Activated CD4-positive, alpha-beta T cell treated with anti-CD3 and anti-CD28 coated beads, Interleukin-2, amount 50 U/mL, for 1 hour (primary cell): ENCODE results near the gene SLC5A3.

ENCODE experiments used
- DNase-seq: peaks from one replicate; pipeline ENCODE4 v3.0.0-alpha.2; 2020

SLC5A3 gene

DNA sequence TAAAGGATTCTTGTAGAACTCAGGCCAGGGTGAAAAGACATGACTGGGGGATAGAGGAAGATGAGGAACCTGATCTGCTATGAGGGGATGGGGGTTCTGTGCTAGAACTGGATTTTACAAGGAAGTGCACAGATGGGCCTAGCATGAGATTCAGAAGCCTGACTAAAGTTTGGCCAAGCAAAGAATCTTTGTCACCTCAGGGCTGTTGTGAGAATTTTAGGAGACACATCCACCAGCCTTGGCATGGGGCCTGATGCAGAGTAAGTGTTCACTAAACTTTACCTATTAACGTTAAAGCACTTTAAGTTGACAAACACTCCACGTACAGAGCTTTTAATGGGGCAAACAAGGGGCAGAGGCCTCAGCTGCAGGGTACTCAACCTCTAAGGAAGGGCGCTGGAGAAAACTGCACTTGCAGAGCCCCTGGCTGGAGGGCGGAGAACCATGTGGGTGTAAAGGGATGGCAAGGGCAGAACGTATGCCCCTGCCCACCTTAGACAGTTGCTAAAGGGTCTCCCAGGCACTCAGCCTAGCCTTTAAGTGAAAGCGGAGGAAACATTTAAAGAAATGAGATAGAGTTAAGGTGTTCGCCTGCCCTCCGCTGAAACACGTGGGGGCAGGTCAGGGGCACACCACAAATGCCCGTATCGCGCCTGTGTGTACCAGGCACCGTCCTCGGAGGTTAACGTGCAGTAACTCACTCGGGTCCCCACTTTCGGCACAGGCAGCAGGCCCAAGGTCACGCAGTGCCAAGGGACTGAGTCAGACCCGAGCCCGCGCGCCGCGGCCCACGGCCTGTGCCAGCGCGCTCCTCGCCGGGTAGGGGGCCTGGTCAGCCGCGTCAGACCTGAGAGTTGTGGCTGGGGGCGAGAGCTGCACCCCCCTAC lies 990 bp upstream of the SLC5A3 start:
- DNase-seq: no peak

DNA sequence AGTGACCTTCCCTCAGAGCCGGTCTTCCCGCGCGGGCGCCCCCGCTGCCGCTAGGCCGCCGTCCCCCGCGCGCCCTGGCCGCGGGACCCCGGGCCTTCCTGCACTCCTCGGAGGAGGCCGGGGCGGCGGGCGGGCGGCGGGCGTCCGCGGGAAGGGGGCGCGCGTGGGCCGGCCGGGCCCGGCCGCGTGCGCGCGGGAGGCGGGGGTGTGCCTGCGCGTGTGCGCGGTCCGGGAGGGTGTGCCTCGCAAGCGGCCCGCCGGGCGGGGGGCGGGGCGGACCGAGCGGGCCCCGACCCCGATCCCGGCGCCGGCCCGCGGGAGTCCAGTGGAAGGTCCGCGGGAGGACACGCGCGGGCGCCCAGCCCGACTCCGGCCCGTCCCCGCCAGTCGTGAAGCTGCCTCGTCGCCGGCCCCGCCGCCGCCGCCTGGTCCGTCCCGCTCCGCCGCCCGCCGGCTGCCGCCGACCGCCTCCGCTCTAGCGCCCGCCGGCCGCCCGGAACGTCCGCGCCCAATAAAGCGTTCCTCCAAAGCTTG lies 438 bp downstream of the SLC5A3 start:
- DNase-seq: peak; percentile 38

- DNase-seq: no peak
These were observed 1.1 kb downstream of the SLC5A3 start for GRCh38 chr21:34074283-34075090.

GRCh38 chr21:34075091-34075425 lies 1.7 kb downstream of the SLC5A3 start:
- no peak for DNase-seq

DNA sequence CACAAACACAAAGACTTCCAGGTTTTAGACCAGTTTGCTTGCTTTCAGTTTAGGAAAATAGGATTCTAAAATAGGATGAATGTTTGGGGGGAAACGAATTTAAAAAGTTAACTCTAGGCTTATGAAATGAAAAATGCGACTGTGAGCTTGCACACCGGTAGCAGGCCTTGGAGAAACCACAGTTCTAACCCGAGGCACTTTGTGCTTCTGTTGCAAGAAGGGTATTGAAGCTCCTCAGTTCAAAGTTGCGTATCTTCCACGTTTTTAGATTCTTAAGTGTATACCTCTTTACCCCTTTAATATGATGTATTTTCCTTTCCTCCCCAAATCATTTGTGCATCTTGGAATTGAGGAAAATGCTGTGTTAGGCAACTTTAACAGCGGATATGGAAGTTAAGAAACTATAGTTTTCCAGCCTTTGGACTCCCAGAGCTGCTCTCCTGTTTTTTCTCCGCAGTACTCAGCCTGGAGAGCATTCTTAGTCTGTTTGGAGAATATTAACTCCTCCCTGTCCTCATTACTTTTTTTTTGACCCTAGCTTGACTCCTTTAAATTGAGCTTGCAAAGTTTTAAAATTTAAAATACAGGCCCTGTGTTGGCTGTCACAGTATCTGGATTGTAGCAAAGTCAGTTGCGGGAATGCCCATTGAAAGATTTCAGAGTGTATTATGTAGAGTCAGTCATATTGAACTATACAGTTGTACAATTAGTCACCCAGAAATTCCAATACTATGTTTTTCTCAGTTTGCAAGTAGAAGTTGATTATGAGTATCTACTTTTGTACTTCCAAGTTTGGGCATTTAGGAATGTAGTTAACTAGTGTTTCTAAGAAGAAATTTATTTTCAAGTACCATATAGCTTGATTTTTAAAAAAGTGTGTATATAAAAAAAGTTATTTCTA lies 2.6 kb downstream of the SLC5A3 start:
- DNase-seq: no peak

- DNase-seq: no peak
These were observed 3.5 kb downstream of the SLC5A3 start for GRCh38 chr21:34076835-34077234.

DNA sequence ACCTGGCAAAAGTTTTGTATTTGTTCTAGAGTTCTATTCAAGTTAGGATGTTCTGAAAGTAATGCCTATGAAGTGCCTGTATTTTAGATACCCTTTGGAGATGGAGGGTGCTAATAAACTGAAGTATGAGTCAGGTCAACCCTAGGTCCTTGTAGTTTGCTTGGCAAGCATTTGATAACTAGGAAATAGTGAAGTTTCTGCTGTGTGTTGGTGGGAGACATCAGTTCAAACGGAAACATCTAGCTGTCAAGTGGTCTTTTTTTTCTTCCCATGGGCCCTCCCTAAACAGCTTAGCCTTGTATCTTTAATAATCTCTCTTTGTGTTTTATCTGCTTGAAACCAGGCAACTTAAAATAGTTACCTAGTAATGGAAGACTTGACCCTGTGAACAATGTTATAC lies 4.5 kb downstream of the SLC5A3 start:
- no peak for DNase-seq

GRCh38 chr21:34078915-34079314 lies 5.5 kb downstream of the SLC5A3 start:
- DNase-seq: peak; percentile 25

DNA sequence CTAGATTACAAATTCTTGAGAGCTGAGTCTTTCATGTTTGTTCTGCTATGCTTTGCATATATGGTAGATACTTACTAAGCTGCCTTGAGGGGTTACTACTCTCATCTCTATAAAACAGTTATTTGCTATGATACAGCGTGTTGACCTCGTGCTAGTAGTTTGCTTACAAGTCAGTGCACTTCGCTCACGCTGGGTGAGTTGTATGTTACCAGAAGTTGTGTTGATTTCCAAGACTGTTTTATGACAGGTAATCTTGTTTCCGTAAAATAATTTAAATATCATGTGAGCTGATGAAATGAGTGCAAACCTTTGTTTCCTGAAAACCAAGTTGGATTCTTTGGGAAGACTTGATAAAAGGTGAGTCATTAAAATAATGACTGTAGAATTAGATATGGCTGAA lies 7.3 kb downstream of the SLC5A3 start:
- DNase-seq: no peak

GRCh38 chr21:34082769-34083168 lies 9.4 kb downstream of the SLC5A3 start:
- DNase-seq: no peak

- DNase-seq: no peak
These were observed 10.0 kb downstream of the SLC5A3 start for GRCh38 chr21:34083357-34083756.

DNA sequence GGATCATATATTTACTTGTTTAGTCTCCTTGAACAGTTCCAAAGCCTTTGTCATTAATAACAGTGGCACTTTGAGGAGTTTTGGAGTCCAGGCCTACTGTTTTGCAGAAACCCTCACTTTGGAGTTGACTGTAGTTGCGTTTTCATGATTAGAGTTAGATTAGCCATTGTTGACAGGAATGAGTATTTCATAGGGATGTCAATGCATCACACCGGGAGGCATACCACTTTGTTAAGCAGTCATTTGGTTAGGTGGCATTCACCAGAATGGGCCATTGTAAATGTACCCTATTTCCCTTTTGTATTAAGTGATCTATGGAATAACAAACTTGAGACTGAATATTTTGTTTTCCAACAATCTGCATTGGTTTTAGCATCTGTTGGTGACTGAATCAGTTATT lies 11.8 kb downstream of the SLC5A3 start:
- DNase-seq: no peak

DNA sequence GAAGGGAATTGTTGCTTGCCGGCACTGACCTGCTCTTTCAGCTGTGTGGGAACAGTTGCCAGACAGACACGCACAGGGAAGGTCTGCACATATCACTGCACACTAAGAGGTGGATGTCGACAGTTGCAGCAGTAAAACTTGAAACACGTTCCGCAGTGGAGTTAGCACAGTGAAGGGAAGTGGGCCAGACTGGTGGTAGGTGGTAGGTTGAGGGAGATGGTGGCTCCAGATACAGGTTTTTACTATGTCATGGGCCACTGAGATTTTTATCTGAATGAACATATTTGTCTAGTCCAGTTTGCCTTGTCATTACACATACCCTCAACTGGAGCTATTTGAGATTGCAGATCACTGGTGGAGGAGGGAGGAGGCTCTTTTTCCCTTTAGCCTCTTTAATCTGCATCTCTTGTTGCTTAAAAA lies 13.5 kb downstream of the SLC5A3 start:
- no peak for DNase-seq

GRCh38 chr21:34088752-34089151 lies 15.4 kb downstream of the SLC5A3 start:
- DNase-seq: no peak

GRCh38 chr21:34091032-34091431 lies 17.7 kb downstream of the SLC5A3 start:
- DNase-seq: no peak

- no peak for DNase-seq
These were observed 18.2 kb downstream of the SLC5A3 start for GRCh38 chr21:34091607-34092006.

DNA sequence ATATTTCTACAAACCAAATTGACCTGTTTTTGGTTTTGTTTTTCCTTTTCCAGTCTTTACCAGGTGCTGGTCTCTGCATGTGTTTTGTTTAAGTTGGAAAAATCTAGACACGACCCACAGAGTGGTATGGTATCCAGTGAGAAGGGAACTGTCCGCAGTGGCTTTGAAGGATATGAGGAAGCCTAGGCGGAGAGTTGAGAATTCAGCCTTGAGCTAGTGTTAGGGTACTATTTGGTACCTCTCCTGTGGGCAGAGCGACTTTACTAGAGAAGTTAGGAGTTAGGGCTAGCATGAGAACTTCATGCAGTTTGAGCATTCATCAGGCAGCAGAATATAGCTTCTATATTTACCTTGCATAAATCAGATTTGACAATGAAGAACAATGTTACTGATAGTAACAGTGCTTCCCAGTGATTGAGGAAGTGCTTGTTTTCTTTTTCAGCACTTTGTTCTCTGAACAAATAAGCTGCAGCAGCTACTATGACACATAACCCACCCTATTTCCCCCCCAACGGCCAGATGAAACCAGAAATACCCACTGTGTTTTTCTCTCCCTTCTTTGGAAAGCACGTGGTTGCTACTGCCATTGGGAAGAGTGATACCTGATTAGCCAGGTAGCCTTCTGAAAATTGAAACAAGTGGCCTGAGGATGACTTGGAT lies 19.0 kb downstream of the SLC5A3 start:
- DNase-seq: no peak

- no peak for DNase-seq
These were observed 19.7 kb downstream of the SLC5A3 start for GRCh38 chr21:34093083-34093482.

DNA sequence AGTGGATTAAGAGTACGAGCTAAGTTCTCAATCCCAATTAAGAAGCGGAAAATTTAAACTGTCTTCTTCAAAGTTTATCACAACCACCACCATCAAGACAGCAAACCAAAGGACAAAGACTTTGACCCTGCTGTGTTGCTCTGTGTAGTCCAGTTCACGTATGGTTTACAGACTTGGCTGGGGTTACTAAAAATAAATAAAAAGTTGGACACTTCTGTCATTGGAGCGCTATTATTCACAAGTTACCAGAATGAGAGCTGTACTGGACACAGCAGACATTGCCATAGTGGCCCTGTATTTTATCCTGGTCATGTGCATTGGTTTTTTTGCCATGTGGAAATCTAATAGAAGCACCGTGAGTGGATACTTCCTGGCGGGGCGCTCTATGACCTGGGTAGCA lies 21.6 kb downstream of the SLC5A3 start:
- DNase-seq: no peak

- no peak for DNase-seq
These were observed 24.1 kb downstream of the SLC5A3 start for GRCh38 chr21:34097442-34097841.

- DNase-seq: no peak
These were observed 27.0 kb downstream of the SLC5A3 start for GRCh38 chr21:34100337-34100736.

DNA sequence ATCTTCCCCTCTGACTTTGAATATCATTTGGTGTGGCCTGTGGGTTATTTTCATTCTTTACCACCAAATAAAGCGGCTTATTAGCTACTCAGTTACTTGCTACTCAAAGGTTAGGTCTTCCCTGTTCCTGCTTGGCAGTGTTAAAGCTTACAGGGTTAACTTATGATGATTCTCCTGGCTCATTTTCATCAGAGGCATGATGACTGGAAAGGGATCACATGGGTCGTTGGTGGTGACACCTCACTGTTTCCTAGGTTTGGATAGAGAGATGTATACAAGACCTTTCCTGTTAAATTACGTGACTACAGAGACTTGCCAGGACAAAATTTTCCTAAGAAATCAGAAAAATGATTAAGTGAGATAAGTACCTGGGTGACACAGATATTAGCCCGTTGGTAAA lies 27.4 kb downstream of the SLC5A3 start:
- DNase-seq: no peak
